Activated effector memory CD4-positive, alpha-beta T cell treated with anti-CD3 and anti-CD28 coated beads, Interleukin-2, amount 50 U/mL, for 16 hours (primary cell): Measurements from ENCODE around the gene MINDY4.

Experiments used
- DNase-seq: peaks from one replicate; pipeline ENCODE4 v3.0.0-alpha.2; 2020

MINDY4 gene

DNA sequence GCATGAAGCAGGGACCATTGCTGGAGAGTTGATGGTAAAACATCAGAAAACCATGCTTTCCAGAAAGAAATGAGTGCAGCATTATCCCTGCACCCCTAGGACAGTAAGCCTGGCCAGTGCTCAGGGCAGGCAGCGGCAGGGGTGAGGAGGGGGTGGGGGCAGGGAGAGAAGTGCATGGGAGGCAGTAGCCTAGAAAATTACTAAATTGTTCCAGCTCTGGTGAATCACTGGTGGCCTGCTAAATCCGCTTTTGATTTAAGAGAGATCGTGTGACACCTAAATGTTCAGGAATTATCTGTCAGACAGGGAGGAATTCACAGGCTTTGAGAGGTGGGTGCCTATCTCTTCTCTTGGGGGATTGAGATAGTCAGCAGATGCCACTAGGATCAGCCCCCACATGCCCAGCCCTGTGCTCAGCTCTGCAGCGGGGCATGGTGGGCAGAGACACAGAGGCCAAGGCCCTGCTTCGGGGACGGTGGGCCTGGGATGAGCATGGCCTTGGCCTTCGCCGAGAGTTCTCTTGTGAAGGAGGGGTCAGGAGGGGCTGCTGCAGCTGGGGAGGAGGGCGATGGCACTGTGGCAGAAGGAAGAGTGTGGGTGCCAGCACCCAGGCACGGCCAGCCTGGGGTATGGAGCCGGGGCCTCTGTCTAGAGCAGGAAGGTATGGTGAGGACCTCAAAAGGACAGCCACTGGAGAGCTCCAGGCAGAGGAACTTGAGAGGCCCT is 135.5 kb downstream of the MINDY4 start:
- DNase-seq: no peak

DNA sequence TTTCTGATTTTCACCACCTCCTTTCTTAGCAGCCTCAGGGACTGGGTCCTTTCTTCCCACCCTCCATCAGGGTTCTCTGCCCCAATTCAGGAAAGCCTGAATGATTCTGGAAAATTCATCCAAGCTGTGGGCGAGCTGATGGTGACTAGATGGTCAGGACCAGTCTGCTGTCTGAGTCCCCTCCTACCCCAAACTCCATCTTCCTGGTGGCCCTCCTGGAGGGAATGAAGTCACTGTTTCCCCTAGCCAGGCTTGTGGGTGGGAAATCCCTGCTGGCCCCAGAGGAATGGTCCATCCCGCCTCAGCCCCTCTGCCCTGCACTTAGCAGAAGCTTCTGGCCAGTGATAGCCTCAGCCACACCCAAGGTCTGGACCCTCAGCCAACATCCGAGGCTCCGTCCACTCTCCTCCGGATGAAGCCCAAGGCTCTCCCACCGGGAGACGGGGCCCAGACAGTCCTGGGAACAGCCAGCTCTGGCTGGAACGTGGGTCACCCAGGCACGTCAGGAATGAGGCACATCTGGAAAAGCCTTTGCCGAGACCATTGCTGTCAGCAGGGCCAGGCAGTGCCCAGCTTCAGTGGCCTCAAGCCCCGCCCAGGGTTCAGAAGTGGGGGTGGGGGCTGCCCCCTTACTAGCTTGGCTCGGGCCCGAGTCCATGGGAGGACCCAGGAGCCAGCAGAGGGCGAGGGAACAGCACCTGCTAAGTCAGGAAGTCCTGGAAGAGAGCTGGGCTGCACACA is 136.5 kb downstream of the MINDY4 start:
- DNase-seq: no peak

DNA sequence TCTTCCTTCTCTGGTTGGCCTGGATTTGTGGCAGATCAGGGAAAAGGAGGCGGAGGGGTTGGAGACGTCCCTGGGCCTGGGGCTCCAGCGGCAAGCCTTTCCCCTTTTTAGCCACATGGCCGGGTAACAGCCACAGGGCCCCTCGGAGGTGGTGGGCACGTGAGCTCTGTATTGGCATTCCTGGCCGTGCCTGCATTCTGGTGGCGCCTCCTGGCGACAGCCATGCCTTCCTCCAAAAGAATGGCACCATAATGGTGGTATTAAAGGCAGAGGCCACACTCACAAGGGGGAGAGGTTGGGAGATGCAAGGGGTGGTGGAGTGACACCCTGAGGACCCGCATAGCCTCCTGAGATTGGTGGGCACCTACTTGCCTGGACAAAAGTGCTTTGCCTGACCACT is 137.5 kb downstream of the MINDY4 start:
- DNase-seq: no peak

DNA sequence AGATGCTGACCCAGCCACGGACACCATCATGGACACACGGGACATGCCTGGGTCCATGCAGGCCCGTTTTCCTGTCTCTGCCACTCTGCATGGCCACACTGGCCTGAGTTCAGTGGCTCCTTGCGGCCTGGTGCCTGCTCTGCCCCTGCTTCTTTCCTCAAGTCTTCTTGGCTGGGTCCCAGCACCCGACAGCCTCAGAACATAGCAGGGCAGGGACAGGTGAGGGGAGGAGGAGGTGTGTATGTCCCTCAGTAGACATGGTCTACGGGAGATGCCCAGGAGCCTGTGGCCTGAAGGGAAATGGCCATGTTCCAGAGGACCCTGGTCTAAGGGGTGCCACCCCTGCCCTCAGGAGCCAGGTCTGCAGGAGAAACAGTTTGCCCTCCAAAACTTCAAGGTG is 138.2 kb downstream of the MINDY4 start:
- no peak for DNase-seq

DNA sequence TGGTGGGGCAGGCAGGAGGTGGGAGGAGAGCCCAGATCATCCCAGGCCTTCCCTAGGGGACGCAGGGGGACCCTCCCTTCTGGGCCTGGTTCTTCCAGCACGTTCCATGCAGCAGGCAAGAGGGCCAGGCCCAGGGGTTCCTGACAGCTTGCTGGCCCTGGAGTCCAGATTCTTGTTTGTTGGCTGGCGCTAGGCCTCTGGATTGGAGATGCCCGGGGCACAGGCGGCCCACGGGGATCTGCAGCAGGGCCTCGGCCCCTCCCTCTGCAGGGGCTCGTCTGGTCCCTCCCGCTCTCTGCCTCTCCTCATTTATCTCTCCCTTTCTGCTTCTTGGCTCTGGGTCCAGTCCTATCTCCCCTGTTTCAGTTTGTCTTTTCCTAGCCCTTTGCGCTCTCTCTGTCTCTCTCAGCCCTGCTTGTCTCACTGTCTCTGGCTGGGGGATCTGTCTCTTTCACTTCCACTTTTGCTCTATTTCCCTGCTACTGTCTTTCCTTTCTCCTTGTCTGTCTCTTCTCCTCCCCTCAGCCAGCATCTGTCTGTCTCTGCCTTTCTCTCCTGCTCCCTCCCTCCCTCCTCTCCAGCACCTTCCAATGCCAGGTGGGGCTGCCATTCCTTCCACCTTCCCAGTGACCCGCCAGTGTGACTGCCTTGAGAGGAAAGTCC is 139.3 kb downstream of the MINDY4 start:
- DNase-seq: no peak

DNA sequence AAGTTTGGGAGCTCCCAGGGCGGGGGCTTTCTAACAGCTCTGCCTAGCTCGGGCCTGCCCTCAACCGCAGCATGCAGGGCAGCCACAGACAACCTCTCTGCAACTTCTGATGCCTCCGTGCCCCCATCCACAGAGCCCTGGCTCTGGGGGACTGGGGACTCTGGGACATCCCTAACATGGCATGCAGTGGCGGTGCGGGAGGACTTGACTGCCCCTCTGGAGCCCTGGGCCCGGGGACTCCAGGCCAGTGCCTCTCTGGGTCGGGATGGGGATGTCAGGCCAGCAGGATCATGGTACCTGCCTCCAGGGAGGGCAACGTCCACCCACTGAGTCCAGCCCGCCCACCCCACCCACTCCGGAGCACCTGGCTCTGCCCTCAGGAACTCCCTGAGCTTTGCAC is 139.9 kb downstream of the MINDY4 start:
- DNase-seq: no peak

DNA sequence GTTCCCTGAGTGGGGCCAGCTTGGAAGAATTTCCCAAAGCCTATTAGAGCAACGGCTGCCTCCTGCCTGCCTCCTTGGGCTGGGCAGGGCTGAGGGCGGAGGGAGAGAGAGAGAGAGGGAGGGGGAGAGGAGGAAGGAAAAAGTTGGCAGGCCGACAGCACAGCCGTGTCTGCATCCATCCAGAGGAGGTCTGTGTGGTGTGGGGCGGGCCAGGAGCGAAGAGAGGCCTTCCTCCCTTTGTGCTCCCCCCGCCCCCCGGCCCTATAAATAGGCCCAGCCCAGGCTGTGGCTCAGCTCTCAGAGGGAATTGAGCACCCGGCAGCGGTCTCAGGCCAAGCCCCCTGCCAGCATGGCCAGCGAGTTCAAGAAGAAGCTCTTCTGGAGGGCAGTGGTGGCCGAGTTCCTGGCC is 140.3 kb downstream of the MINDY4 start, which contains the start of gene AQP1:
Gene AQP1 (plus strand): TSS at position 293 of the 409 bp plus-strand sequence. CDS start 57 bp downstream, at position 350.
- DNase-seq: no peak

DNA sequence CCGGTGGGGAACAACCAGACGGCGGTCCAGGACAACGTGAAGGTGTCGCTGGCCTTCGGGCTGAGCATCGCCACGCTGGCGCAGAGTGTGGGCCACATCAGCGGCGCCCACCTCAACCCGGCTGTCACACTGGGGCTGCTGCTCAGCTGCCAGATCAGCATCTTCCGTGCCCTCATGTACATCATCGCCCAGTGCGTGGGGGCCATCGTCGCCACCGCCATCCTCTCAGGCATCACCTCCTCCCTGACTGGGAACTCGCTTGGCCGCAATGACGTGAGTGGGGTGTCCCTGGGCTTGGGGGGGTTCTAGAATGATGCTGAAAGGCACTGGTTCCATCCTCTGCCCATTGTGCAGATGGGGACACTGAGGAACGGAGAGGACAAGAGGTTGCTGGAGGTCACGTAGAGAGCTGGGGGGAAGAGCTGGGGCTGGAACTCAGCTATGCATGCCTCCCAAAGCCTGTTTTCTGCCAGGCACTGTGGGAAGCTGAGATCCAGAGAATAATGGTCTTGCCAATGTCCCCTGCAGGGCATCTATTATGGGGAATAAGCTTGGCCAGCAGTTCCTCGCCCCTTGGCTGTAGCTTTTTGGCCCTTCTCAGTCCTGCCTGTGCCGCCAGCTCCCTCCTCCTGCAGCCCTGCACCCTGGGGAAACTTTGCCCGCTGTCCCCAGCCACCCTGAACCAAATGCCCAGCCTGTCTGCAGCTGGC is 141.0 kb downstream of the MINDY4 start:
- DNase-seq: no peak

DNA sequence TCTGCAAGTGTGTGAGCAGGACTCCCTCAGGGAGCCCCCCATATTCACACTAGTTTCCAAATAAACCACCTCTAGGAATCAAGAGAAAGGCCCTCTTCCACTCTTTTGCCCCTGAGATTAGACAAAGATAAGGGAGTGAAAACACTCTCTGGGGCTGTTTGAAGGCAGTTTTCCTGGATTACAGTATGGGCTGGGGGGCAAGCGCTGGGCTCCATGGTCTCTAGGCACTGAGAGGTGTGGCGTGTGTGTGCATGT is 141.4 kb downstream of the MINDY4 start:
- no peak for DNase-seq

DNA sequence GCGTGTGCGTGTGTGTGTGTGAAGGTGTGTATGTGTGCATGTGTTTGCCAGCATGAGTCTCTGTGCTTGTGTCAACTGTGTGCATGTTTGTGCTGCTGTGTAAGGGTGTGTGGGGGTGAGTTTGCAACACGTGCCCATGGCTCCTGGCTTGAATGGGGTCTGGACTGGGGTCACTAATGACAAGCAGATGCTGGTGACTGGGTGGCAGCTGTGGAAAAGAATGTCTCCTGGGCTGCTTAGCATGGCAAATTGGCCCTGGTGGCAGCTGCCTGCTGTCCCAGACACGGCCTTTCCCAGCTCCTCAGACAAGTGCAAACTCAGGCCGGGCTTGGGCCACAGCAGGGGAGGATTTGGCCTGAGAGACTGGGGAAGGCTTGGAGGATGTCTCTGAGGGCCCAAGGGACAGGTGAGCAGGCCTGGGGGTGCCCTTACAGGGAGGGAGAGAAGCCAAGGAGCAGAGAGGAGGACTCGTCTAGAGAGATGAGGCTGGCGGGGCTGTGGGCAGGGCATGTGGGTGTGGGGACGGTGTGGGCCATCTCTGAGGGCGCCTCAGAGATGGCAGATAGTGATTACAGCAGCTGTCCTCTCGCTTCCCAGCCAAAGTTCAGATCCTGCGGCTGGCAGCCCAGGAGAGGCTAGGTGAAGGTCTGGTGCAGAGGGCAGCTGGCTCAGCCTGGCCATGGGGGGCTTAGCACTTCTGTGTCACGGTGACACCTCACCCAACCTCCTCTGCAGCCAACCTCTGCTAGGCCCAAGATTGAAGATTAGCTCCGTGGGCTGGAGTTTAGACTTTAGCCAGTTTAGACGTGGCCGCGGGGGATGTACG is 142.0 kb downstream of the MINDY4 start:
- DNase-seq: no peak

DNA sequence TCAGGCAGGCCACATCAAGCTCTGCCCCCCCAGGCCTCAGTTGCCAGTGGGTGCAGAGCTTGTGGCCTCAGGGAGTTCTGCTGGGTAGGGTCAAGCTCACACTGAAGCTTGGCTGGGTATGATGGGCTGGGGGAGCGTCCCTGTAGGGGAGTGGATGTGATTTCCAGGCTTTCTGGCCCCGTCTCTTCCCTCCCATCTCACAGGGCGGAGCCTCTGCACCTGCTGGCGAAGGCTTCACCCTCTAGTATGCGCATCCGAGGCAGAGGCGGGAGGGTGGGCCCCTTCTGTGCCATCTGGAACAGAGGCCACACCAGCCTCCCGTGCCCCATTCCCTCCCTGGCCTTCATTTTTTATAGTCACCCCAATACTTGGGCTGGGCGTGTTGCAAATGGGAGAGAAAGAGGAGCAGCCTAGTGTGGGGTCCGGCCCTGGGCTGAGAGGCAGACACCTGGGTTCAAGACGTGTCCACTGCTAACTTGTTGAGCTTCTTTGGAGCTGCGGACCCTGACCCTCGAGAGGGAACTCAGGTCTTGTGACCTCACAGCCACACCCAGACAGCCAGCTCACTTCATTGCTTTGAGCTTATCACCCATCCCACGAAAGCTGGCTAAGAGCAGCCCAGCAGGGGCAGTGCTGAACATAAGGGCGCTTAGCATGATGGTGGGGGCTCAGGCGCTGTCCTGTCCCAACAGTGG is 142.8 kb downstream of the MINDY4 start:
- no peak for DNase-seq

DNA sequence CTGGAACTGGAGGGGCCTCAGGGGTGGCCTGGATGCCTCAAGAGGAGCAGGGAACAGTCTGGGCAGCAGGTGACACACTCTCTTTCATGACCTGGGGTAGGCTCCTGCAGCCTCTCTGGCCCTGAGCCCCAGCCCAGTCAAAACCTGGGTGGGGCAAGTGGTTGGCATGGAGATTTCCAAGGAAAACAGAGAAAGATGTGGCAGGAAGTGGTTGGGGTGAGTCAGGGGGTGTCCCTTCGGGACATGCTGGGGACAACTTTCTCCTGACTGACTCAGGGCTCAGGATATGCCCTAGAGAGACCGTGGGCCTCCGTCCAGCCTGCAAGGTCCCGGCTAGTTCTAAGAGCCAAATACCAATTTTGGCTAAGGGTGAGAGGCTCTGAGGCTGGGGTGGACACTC is 143.4 kb downstream of the MINDY4 start:
- DNase-seq: no peak

DNA sequence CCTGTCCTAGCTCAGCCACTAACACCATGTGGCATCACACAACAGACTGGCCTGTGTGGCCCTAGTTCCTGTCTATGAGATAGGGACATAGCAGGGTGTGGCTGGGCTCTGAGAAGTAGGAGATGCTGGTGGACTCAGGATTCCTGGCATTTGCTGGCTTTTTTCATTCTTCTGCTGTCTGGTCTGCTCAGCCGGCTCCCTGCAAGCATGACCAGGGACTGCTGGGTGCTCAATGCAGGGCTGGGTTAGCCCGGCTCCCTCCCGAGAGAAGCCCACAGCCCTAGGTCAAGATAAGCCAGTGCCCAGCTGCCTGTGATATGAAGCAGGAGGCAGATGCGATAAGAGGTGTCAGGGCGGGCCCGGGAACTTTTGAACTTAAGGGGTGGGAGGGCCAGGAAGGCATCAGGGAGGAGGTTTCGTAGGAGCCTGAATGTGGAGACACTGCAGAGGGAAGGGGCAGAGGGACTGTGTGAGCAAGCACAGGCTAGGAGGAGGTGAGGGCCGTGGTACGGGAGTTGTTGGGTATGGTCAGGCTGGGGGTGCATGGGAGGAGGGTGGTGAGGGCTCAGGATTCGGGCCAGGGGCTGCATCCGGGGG is 143.9 kb downstream of the MINDY4 start:
- no peak for DNase-seq

DNA sequence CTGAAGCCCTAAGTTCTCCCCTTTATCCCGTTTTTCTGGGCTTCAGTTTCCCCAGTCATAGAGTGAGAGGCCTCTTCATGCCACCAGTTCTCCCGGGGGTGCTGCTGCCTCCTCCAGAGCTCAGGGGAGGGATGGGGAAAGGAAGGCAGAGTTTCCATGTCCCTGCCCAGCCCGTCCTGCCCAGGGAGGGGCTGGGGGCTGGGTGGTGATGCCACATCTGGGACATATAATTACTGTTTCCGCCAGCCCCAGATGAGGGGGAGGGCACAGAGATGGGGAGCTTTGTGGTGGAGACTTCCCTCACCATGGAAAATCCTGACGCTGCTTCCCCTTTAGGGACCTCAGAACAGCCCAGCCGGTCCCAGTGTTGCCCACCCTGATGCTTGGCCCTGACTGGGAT is 144.5 kb downstream of the MINDY4 start:
- no peak for DNase-seq

DNA sequence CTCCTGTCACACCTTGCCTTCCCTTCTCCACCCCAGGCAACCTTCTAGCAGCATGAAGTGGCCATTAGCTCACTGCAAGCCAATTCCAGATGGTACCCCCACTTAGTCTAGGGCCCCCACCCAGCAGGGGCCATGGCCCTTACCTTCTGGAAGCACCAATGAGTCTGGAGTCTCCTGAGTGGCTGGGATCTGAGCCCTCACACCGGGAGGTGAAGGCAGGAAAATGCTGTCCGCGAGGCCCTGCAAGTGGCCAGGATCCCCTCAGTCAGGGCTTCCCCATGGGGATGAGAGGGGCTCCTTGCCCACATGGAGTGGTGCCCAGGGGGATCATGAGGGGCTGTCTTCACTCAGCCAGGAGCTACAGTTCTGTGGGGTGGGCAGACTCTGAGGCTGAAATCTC is 145.0 kb downstream of the MINDY4 start:
- no peak for DNase-seq

DNA sequence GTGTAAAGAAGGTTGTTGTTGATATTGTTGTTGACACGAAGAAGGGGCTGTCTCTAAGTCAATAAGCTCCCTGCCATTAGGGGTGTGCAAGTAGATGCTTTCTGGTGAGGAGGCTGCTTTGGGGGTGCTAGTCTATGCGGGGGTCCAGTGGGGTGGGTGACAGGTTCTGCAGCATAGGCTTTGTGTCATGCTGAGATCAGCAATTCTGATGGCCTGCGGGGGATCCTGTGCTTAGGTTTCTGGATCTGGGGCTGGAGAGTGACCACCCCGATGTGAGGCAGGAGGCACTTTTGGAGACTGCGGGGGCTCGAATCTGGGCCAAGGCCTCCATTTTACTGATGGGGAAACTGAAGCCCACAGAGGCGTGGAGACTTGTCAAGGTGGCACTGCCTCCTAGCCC is 145.6 kb downstream of the MINDY4 start:
- DNase-seq: no peak

DNA sequence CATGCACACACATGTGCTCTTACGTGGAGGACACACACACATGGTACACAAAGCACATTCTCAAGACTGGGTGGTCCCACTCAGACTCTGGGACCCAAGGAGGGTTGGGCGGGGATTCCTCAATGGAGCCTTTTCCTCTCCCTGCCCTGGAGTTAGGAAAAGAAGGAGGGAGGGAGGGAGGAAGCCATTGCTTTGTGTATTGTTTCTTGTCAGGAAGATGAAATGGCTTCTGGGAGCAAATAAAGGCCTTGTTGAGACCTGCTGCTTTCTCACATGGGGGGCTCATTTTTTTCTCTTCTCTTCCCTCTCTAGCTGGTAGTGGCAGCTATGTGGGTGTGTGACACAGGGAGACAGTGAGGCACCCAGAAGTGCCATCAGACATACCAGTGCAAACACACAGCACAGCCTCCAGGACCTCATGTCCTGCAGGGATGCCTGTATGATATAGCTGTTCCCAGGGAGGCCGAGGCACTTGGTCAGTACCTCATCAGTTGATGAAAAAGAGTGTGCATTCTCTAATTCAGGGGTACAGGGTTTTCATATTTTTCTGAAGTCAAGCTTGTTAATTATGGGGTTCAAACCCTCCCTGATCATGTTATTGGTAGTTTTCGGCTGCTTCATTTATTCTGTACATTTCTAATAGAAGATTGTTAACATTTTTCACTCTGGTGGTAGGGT is 146.1 kb downstream of the MINDY4 start:
- no peak for DNase-seq

DNA sequence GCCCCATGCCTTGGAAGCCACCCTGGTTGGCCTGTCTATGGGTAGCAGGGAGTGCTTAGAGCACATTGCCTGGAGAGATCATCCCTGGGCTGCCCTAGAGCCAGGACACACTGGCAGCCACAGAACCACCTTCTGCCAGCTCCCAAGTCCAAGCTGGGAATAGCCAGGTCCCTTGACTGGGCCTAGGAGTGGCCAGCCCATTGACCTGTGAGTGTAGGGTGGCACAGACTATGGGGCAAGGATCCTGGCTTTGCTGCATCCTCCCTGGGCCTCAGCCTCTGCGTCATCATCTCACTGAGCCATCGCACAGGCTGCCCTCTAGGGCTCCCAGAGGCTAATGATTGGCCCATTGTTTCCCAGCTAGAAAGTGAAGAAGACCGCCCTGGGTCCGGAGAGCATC is 147.5 kb downstream of the MINDY4 start:
- no peak for DNase-seq

DNA sequence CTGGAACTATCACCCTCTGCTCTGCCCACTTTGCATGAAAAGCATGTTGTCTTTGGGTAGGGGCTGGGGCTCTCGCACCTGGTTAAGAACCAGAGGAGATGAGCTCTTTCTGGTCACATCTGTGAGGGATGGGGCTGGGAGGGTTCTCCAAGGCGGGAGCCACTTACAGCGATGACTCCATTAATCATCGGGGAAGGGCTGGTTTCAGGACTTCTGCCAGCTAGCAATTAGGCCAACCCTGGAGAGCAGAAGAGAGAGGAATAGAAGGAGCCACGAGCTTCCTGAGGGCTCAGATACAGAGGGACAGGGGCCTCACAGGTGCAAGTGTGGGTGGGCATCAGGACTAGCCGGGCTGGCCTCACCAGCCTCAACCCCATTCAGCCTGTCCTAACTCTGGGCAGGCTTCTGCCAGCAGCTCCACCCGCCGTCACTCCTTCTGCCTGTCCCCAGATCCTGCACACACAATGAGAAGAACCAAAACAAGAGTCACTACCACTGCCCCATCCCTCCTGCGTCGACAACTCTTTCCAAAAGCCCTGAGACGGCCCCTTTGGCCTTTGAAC is 148.9 kb downstream of the MINDY4 start:
- DNase-seq: peak; percentile 43
